ENCODE results near the gene MED13L.

Gene MED13L

DNA sequence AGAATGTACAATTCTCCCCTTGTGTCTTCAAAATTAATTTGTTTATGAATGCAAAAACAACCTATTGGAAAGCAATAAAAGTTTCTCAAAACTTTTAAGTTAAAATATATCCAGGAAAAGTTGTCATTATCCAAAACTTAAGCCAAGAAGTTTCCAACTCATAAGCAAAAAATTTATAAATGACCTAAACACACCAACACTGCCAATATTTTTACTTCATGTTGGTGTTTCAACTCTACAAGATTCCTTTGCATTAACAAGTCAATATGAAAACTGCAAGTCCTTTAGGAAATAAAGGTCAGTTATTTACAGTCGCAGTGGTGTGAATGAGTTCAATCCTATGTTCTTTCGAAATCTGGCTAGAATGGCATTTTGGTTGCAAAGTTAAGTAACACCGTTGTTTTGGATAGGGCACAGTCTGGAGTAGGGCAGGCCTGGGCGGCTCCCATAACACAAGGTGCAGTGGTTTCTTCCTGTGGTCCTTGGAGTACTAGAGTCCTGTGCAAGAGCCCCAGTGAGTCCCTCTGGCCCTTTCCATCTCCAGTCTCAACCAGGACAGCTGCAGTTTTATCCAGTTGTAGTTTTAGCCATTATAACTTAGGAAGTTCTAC is 151.4 kb downstream of the MED13L start:
- in situ Hi-C loops (cut with HindIII; ENCODE audit: low pct_unique_long_range_greater_than_20kb, low sequenced_read_pairs), result no loop called here
- peak in 1 of 2 experiments; percentile 58 for DNase-seq (ENCODE audit: low read depth in 1 of 2, low spot score in 1 of 2)
- no peak for TF ChIP-seq JUND (IDR thresholded peaks at IDR 0.05; ENCODE audit: low read depth)

DNA sequence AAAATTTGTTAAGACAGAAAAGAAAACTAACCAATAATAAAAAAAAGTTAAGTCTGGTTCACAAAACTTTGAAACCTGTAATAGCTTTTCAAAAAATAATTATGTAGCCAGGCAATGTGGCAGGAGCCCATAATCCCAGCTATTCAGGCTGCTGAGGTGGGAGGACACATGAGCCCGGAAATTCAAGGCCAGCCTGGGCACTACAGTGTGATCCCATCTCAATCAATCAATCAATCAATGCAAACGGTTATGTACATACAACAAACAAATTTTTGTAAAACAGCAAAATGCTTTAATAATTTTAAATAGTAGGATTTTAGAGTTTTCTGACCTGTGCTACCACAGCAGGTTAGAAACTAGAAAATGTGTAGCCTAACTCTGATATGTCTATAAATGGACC is 152.4 kb downstream of the MED13L start:
- in situ Hi-C loops (cut with HindIII; ENCODE audit: low pct_unique_long_range_greater_than_20kb, low sequenced_read_pairs), result no loop called here
- TF ChIP-seq JUND (IDR thresholded peaks at IDR 0.05; ENCODE audit: low read depth), result no peak
- no peak for DNase-seq (ENCODE audit: low read depth in 1 of 2, low spot score in 1 of 2)

DNA sequence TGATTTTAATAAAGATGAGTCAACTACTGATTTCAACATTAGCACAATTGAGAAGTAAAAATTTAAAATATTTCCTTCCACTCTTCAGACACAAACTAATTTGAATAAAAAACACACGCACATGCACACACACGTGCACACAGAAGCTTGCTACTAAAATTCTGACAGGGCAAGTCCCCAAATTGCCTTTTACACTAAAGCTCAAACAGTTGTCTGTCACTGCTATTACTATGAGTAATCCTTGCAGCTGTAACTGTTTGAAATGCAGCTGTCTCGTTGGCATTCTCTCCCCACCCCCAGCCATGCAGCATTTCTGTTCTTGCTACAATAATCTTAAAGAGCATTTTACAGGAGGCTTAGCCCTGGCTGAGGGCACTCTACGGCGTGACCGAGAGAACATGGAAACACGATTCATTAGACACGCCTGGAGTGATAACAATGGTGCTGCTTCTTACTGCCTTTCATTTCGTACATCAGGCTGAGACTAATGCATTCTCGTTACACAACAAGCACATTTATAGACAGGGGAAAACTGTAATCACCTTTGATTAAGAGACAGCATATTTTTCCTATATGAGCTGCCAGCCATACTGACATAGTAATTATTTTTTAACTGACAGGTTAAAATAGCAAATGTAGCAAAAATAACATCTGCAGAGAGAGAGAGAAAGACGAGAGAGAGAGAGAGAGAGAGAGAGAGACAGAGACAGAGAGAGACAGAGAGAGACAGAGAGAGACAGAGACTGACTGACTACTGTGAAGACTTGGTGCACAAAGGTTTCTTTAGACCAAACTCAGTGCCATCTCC is 153.8 kb downstream of the MED13L start:
- DNase-seq (ENCODE audit: low read depth in 1 of 2, low spot score in 1 of 2), result no peak
- in situ Hi-C loops (cut with HindIII; ENCODE audit: low pct_unique_long_range_greater_than_20kb, low sequenced_read_pairs), result no loop called here

DNA sequence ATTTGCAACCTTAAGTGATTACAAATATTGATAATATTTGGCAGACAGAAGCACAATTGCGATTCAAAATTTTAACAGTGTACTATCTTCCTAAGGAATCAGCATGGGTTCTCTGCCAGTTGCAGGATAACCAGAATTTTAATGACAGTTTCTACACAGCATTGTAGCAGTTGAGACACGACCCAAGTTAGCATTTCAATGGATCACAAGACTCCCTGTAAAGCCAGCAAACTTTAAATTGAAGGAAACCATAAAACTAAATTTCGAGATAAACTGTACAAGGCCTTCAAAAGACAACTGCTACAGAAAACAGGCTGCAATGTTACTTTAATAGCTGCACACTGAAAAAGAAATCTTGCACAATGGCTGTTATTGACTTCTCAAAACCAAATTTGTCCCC is 154.9 kb downstream of the MED13L start:
- in situ Hi-C loops (cut with HindIII; ENCODE audit: low pct_unique_long_range_greater_than_20kb, low sequenced_read_pairs), result no loop called here
- 0 out of 2 replicates have a peak, but pooled peaks have one; percentile 32 for TF ChIP-seq JUND (IDR thresholded peaks at IDR 0.05; ENCODE audit: low read depth)
- DNase-seq (ENCODE audit: low read depth in 1 of 2, low spot score in 1 of 2), result no peak

More for the DNA sequence above, 153.8 kb downstream of the MED13L start:
- TF ChIP-seq JUND (IDR thresholded peaks at IDR 0.05; ENCODE audit: low read depth), result no peak

DNA sequence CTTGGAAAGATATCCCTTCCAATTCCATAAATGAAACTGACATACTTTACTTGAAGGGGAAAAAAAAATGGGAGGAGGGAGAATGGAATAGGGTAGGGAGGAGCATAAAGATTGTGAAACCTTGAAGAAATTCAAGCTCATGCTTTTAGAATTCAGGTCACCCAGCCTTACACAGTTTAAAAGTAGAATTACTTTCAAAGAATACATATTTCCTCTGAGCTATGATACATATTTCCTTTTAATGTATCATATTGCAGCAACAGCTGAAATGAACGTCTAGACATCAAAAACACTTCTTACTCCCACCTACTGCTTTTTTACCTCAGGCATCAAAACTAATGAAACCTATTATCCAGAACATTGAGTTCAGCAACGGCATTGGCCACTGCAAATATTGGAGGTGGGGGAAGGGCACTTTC is 156.0 kb downstream of the MED13L start:
- DNase-seq (ENCODE audit: low read depth in 1 of 2, low spot score in 1 of 2), result no peak
- in situ Hi-C loops (cut with HindIII; ENCODE audit: low pct_unique_long_range_greater_than_20kb, low sequenced_read_pairs), result no loop called here
- no peak for TF ChIP-seq JUND (IDR thresholded peaks at IDR 0.05; ENCODE audit: low read depth)

DNA sequence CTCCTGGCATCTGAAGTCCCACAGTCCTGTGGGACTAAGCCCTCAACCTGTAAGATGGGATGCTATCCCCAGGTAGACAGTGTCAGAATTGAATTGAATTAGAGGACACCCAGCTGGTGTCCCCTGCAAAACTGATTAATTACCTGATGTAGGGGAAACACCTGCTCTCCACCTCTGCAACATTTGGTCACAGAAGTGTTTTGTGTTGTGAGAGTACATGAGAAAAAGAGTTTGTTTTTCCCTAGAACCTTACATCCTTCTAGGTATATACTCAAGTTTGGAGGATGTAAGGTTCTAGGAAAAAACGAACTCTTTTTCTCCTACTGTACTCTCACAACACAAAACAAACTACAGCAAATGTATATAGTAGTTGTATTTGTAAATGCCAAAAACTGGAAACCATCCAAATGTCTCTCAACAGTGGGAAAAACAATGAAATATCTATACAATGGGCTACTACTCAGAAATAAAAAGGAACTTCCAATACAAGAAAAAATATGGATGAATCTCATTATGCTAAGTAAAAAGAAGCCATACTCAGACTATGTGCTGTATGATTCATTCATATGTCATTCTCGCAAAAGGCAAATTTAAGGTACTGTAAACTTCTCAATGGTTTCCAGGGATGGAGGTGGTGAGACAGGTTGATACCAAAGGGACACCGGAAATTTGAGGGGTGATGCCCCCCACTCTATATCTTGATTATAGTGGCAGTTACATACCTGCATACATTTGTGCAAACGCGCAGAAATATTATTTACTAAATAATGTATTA is 160.7 kb downstream of the MED13L start:
- in situ Hi-C loops (cut with HindIII; ENCODE audit: low pct_unique_long_range_greater_than_20kb, low sequenced_read_pairs), result no loop called here
- DNase-seq (ENCODE audit: low read depth in 1 of 2, low spot score in 1 of 2), result no peak
- TF ChIP-seq JUND (IDR thresholded peaks at IDR 0.05; ENCODE audit: low read depth), result no peak

DNA sequence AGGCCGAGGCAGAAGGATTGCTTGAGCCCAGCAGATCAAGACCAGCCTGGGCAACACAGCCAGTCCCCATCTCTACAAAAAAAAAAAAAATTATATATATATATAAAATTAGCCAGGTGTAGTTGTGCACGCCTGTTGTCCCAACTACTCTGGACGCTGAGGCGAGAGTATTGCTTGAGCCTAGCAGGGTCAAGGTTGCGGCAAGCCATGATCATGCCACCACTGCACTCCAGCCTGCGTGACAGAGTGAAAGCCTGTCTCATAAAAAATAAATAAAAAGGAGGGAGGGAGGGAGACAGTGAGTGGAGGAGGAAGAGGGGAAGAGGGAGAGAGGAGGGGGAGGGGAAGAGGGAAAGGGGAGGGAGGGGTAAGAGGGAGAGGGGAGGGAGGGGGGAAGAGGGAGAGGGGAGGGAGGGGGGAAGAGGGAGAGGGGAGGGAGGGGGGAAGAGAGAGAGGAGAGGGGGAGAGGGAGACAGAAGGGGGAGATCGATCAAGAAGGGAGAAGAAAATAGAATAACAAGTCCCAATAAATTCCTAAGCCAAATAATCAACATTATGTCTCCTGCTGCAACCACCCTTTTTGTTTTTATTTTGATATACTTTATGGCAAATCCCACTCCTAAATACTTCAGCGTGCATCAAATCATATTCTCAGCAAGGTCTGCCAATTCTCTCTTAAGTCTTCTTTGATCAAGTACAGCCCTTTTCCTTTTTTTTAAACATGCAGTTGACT is 163.9 kb downstream of the MED13L start:
- in situ Hi-C loops (cut with HindIII; ENCODE audit: low pct_unique_long_range_greater_than_20kb, low sequenced_read_pairs), result no loop called here
- peak in 1 of 2 experiments; percentile 57 for DNase-seq (ENCODE audit: low read depth in 1 of 2, low spot score in 1 of 2)
- TF ChIP-seq JUND (IDR thresholded peaks at IDR 0.05; ENCODE audit: low read depth), result no peak

DNA sequence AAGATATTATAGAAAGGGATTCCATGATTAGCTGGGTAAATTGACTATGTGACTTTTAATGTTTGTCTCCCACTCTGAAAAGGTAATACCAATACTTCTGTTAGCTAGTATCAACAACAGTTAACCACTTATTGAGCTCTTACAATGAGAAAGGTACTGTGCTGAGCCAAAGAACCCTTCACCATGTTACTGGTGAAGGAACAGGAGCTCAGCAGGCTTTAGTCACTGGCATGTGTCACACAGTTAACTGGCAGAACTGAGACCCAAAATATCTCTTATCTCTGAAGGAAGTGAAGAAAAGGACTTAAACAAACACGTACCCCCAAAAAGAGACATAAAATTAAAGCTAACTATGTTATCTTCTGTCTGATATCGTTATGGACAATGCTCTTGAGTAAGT is 170.6 kb downstream of the MED13L start:
- TF ChIP-seq JUND (IDR thresholded peaks at IDR 0.05; ENCODE audit: low read depth), result no peak
- in situ Hi-C loops (cut with HindIII; ENCODE audit: low pct_unique_long_range_greater_than_20kb, low sequenced_read_pairs), result no loop called here
- no peak for DNase-seq (ENCODE audit: low read depth in 1 of 2, low spot score in 1 of 2)

DNA sequence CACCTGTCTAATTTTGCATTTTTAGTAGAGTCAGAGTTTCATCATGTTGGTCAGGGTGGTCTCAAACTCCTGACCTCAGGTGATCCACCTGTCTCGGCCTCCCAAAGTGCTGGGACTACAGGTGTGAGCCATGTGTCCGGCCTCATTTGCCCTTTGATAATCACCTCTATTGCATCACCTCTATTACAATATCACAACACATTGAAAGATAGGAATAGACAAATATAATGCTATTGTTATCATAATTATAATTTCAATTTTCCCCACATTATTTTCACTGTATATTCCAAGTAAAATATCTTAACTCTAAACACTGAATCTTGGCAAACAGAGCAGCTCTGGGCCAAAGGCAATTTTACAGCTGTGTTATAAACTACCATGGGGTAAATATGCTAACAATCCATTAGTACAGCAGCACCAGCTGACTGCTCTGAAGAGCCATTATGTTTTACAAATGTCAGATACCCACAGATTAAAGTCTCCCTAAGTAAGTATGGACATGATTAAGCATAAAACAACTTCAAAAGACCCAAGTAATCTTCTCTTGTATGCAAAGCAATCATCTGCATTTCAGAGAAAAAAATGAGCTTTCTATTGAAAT is 173.2 kb downstream of the MED13L start:
- DNase-seq (ENCODE audit: low read depth in 1 of 2, low spot score in 1 of 2), result no peak
- in situ Hi-C loops (cut with HindIII; ENCODE audit: low pct_unique_long_range_greater_than_20kb, low sequenced_read_pairs), result no loop called here
- TF ChIP-seq JUND (IDR thresholded peaks at IDR 0.05; ENCODE audit: low read depth), result no peak

DNA sequence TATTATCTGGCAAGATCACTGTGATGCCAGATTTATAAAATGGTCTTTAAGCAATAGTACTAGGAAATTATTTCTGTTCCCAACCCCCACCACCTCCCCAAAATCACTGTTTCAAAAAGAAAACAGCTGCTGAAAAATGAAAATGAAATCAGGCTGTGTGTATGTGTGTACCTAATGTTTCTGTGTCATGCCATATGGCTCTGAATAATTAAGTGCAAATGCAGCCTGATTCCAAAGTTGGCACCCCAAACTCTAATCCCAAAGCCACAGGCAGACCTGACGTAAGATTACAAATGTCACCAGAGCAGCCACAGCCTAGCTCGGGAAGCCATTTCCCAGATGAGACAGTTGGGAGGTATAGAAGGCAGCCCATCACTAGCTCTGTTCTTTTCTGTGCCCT is 175.5 kb downstream of the MED13L start:
- no peak for DNase-seq (ENCODE audit: low read depth in 1 of 2, low spot score in 1 of 2)
- in situ Hi-C loops (cut with HindIII; ENCODE audit: low pct_unique_long_range_greater_than_20kb, low sequenced_read_pairs), result no loop called here
- no peak for TF ChIP-seq JUND (IDR thresholded peaks at IDR 0.05; ENCODE audit: low read depth)

DNA sequence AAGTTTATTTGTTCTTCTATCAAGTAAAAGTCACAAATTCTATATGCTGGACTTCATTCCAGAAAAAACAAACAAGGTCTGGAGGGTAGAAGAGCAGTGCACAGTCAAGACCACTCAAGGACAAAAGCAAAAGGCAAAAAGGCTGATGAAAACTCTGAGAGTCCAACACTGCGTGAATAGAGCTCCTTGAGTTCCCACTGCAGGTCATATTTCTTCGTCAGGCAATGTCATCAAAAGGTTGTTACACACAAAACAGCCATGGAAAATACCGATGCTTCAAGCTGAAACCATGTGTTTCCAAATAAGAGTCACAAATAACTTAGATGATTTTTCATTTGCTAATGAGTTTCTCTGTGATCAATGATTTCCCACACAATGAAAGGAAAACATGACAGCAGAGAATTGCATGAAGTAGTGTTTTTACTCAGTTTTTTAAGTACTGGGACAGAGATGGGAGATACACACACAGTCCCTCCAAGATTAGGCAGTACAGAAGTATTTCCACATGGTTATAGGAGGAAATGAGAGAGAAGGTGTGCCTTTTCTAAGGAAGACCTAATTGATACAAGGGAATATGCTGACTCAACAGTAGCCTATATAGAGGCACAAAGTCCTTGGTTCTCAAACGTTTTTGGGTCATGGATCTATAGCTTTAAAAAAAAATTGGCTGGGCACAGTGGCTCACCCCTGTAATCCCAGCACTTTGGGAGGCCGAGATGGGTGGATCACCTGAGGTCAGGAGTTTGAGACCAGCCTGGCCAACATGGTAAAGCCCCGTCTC is 177.7 kb downstream of the MED13L start:
- TF ChIP-seq JUND (IDR thresholded peaks at IDR 0.05; ENCODE audit: low read depth), result no peak
- in situ Hi-C loops (cut with HindIII; ENCODE audit: low pct_unique_long_range_greater_than_20kb, low sequenced_read_pairs), result no loop called here
- no peak for DNase-seq (ENCODE audit: low read depth in 1 of 2, low spot score in 1 of 2)

Measured in T47D (cell line).